Effector memory CD8-positive, alpha-beta T cell (primary cell): ENCODE measurements around the gene MLLT3.
A peak's percentile ranks its signal among the peaks of the same experiment; 100 is the strongest.

Experiments used
- ATAC-seq: fragments of 150-1000 bp; cut with Tn5 transposase; replicated peaks from 2 replicates; pipeline ENCODE4 v1.10.0; 2021; ENCODE audit warnings: mild to moderate bottlenecking, moderate library complexity
- DNase-seq, 3 experiments: peaks; one replicate each; pipeline ENCODE4 v3.0.0; 2021
- H3K27ac Mint-ChIP-seq, 2 donors: one replicate each; pipeline ENCODE4 v1.8.0; 2022; ENCODE audit warnings: mild to moderate bottlenecking in 2 of 2, mixed read lengths in 2 of 2, moderate library complexity in 2 of 2
- H3K27me3 Mint-ChIP-seq, 2 donors: one replicate each; pipeline ENCODE4 v1.8.0; 2022; ENCODE audit warnings: mixed read lengths in 2 of 2
- H3K36me3 Mint-ChIP-seq: one replicate; pipeline ENCODE4 v1.8.0; 2022; ENCODE audit warnings: mild to moderate bottlenecking, moderate library complexity, mixed read lengths; ENCODE audit not compliant: insufficient read depth
- H3K4me1 Mint-ChIP-seq, 2 donors: one replicate each; pipeline ENCODE4 v1.8.0; 2022; ENCODE audit warnings: low read depth in 2 of 2, mixed read lengths in 2 of 2
- H3K4me3 Mint-ChIP-seq, 2 donors: one replicate each; pipeline ENCODE4 v1.8.0; 2022; ENCODE audit warnings: mild to moderate bottlenecking in 2 of 2, mixed read lengths in 2 of 2, moderate library complexity in 2 of 2
- H3K9me3 Mint-ChIP-seq, 2 donors: one replicate each; pipeline ENCODE4 v1.8.0; 2022; ENCODE audit warnings: mixed read lengths in 2 of 2

MLLT3 gene

DNA sequence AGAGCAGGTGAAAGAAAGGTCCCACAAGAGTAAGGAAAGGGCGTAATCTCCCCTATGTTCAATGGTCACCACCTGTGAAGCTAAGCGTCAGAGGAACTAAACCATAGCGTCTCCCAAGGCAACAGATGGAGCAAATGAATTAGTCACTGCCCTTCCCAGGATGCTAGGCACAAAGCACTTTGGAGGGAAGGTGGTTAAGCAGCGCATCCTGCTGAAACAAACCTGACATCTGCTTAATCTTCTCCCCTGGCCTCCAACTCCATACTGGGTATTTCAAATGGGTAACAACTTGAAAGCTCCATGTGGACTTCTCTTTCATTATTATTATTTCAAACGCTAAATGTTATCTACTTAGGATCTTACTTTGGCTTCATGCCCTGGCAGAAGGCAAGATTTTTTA lies 227.3 kb downstream of the MLLT3 start:
- Mint-ChIP-seq H3K9me3 (no peaks in the 10 kb centered on the region), H3K4me3 (no peak overlapping the region), H3K27ac (no peak overlapping the region), H3K4me1 (peaks cover 10 to 20% of the 10 kb centered on the region in 2 donors), H3K27me3 (no peaks in the 10 kb centered on the region), H3K36me3 (no peaks in the 10 kb centered on the region)
- DNase-seq = no peak
- no peak for ATAC-seq

DNA sequence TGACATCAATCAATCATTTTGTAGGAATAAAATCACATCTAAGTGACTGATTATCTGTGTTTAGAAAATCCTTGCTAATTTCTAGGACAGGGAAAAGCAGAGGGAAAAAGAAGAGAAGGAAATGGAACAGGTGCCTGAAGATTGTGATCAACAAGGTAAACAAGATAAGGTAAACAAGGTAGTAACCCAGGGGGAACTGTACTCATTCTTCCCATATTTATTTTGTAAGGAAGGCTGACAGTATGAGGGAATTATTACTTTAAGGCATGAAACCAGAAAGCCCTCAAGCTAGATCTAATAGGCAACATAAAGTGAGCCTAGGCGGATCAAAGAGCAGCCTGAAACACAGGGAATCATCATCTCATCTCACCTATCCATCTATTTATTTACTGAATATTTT lies 231.1 kb downstream of the MLLT3 start:
- no peak for DNase-seq
- Mint-ChIP-seq H3K36me3 (no peaks in the 10 kb centered on the region), H3K27ac (no peak overlapping the region), H3K4me3 (no peak overlapping the region), H3K4me1 (peaks cover 5 to 26% of the 10 kb centered on the region in 2 donors), H3K27me3 (no peaks in the 10 kb centered on the region), H3K9me3 (no peaks in the 10 kb centered on the region)
- no peak for ATAC-seq

DNA sequence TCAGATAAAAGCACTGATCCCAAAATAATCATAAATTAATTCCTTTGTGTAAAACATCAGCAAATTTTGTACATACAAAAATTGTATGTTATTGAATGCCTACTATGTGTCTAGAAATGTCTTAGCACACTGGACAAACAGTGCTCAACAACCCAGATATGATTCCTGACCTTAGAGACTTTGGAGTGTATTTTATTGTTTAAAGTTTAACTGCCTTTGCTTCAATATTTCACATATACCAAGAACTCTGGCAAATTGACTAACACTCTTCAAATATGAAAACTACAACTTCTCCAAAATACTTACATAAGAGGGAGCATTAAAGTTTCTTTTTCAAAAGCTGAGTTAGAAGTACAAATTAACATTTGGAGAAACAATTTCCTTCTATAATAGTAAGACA lies 231.9 kb downstream of the MLLT3 start:
- peaks cover 3 to 28% of the 10 kb centered on the region in 2 donors for H3K4me1 Mint-ChIP-seq
- no peaks in the 10 kb centered on the region for H3K27me3 Mint-ChIP-seq
- H3K27ac Mint-ChIP-seq = peak overlapping the region in 1 of 2 donors; percentile 46
- DNase-seq = no peak
- no peak overlapping the region for H3K4me3 Mint-ChIP-seq
- H3K9me3 Mint-ChIP-seq = no peaks in the 10 kb centered on the region
- H3K36me3 Mint-ChIP-seq = no peaks in the 10 kb centered on the region
- no peak for ATAC-seq

DNA sequence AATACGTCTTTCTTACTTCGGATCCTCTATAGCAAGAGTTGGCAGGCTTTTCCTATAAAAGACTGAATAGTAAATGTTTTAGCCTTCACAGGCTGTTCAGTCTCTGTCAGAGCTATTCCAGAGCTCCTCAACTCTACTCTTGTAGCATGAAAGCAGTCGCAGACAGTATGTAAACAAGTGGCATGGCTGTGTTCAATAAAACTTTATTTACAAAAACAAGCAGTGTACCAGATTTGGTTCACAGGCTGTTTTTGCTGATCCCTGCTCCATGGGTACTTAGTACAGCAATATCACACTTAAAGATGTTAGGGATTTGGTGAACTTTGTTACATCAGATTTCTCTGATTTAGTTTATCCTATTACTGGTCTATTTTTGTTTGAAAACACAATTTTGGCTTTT lies 235.2 kb downstream of the MLLT3 start:
- Mint-ChIP-seq H3K4me1 (peaks cover 0 to 23% of the 10 kb centered on the region in 2 donors), H3K36me3 (no peaks in the 10 kb centered on the region), H3K27ac (no peak overlapping the region), H3K9me3 (no peaks in the 10 kb centered on the region), H3K4me3 (no peak overlapping the region), H3K27me3 (no peaks in the 10 kb centered on the region)
- no peak for ATAC-seq
- no peak for DNase-seq

DNA sequence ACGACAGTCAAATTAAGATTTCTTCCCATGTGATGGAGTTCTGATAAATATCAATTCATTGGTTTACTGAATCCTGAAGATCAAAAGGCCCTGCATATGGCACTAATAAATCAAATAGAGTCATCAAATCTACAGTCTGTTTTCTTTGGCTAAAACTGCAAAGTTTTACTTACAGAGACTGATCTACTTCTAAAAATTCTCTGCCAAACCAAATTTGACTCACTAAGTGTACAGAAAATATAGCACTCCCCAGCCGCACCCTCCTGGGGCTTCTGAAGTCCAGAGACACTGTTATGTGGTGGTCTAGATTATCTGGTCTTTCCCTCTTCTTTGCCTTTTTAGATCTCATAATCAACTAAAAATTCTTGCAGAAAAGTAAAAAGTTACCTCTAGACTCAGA lies 237.7 kb downstream of the MLLT3 start:
- H3K4me1 Mint-ChIP-seq = peaks cover 0 to 27% of the 10 kb centered on the region in 2 donors
- ATAC-seq = no peak

DNA sequence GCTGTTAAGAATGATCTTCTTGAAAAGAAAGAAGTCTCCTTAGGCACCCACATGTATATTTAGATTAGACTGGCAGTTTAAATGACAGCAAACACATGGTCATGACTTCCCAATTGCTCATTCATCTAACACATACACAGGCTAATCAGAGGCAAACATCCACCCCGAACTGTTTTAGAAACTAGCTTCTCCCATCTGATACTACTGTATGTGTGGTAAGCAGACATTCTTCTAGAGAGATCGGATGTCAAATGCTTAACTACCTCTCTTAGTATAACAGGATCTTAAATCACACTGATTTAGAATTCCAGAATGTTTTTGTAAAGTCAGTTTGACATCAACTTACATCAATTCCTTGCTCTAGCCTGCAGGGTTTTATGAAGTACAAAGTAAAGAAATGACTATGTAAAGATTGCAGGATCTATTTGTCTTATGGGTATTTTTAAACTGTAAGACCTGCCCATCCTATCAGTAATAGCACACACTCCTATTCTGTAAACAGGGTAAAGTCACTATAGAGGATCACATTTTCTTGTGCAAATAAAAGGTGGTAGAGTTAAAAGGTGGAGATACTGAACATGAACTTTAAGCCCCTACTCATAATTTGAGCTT lies 239.7 kb downstream of the MLLT3 start:
- Mint-ChIP-seq H3K27ac (no peak overlapping the region), H3K4me3 (no peak overlapping the region), H3K36me3 (no peaks in the 10 kb centered on the region)

More for the DNA sequence above, 237.7 kb downstream of the MLLT3 start:
- H3K9me3 Mint-ChIP-seq = no peaks in the 10 kb centered on the region
- H3K4me3 Mint-ChIP-seq = no peak overlapping the region
- no peak for DNase-seq
- peak overlapping the region in 1 of 2 donors; percentile 17 for H3K27ac Mint-ChIP-seq
- no peaks in the 10 kb centered on the region for H3K36me3 Mint-ChIP-seq
- no peaks in the 10 kb centered on the region for H3K27me3 Mint-ChIP-seq

DNA sequence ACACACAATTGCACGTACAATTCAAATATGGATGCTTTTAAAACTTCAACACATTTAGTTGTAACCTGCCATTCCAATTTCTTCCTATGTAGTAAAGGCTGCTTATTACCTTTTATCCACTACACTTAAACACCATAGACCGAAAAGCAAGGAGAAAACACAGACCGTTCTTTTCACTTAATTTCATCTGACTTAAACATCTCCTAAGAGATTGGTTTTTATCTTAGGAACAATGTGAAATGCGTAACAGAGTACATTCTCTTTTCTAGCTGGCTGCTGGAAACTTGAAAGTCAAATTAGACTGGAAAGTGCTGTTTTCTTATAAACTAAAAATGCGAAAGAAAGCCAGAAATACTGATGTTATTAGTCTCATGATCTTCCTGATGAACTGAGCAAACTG lies 241.8 kb downstream of the MLLT3 start:
- H3K36me3 Mint-ChIP-seq = no peaks in the 10 kb centered on the region
- H3K4me3 Mint-ChIP-seq = no peak overlapping the region
- H3K9me3 Mint-ChIP-seq = no peaks in the 10 kb centered on the region
- DNase-seq = no peak
- ATAC-seq = no peak
- no peaks in the 10 kb centered on the region for H3K27me3 Mint-ChIP-seq
- H3K4me1 Mint-ChIP-seq = peaks cover 0 to 16% of the 10 kb centered on the region in 2 donors
- no peak overlapping the region for H3K27ac Mint-ChIP-seq

More for the DNA sequence above, 239.7 kb downstream of the MLLT3 start:
- DNase-seq (no peak), ATAC-seq (no peak)
- no peaks in the 10 kb centered on the region for H3K9me3 Mint-ChIP-seq
- H3K27me3 Mint-ChIP-seq = no peaks in the 10 kb centered on the region
- H3K4me1 Mint-ChIP-seq = peaks cover 0 to 22% of the 10 kb centered on the region in 2 donors

DNA sequence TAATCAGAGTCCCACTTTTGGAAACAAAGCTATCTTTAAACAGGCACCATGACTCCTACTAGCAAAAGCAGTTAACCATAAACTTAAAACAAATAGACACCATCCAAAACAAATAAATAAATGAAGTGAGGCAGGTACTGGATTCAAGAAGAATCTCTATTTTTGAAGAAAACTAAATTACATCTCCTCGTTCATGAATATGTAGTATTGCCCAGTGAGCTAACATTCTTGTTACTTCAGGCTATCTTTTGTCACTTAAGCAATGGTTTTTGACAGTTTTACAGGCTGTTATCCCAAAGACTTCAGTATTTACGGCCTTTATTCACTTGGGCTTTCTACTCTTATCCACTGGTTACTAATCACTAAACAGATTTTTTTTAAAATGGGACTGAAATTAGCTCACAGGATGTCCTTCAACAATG lies 242.5 kb downstream of the MLLT3 start:
- Mint-ChIP-seq H3K4me1 (peaks cover 0 to 16% of the 10 kb centered on the region in 2 donors), H3K4me3 (no peak overlapping the region), H3K36me3 (no peaks in the 10 kb centered on the region), H3K27ac (no peak overlapping the region), H3K9me3 (no peaks in the 10 kb centered on the region), H3K27me3 (no peaks in the 10 kb centered on the region)
- DNase-seq (no peak), ATAC-seq (no peak)

DNA sequence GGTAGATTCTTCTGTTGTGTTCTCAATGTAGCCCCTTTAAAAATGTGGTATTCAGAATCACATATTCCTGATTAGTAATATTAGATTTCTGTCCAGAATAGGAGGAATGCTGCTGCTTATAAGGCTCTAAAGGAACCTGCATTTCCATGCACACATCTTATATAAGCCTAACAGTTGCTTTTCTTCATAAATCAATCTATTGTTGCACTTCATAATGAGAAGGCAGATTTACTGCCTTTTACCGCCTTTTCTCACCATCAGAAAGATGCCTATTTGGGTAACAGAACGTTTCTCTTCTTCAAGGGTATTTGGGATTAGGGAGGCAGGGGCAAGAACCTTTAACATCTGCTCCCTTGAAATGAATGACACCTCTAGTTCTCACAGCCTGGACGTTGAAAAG lies 243.4 kb downstream of the MLLT3 start:
- DNase-seq (no peak), ATAC-seq (no peak)
- no peaks in the 10 kb centered on the region for H3K9me3 Mint-ChIP-seq
- no peaks in the 10 kb centered on the region for H3K27me3 Mint-ChIP-seq
- H3K27ac Mint-ChIP-seq = peak overlapping the region in 1 of 2 donors; percentile 22
- no peaks in the 10 kb centered on the region for H3K36me3 Mint-ChIP-seq
- no peak overlapping the region for H3K4me3 Mint-ChIP-seq
- H3K4me1 Mint-ChIP-seq = peaks cover 0 to 16% of the 10 kb centered on the region in 2 donors

DNA sequence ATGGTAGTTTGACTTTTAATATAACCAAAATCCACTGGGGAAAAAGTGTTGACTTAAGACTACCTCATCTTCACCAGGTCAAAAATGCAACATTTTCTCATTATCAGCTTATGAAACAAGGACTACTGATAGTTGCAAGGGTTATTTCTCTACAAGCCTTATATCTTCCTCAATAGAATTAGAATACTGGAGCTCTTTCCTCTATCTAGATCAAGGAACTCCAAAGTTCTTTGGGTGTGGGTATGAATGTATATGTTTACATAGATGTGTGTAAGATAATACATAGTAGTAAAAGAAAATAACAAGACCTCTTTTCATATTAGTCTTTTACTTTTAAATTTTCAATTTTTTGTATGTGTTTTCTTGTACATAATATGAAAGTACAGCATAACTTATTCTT lies 244.5 kb downstream of the MLLT3 start:
- Mint-ChIP-seq H3K27ac (no peak overlapping the region), H3K27me3 (no peaks in the 10 kb centered on the region), H3K9me3 (no peaks in the 10 kb centered on the region), H3K4me1 (peaks cover 0 to 15% of the 10 kb centered on the region in 2 donors), H3K36me3 (no peaks in the 10 kb centered on the region), H3K4me3 (no peak overlapping the region)
- ATAC-seq (no peak), DNase-seq (no peak)

DNA sequence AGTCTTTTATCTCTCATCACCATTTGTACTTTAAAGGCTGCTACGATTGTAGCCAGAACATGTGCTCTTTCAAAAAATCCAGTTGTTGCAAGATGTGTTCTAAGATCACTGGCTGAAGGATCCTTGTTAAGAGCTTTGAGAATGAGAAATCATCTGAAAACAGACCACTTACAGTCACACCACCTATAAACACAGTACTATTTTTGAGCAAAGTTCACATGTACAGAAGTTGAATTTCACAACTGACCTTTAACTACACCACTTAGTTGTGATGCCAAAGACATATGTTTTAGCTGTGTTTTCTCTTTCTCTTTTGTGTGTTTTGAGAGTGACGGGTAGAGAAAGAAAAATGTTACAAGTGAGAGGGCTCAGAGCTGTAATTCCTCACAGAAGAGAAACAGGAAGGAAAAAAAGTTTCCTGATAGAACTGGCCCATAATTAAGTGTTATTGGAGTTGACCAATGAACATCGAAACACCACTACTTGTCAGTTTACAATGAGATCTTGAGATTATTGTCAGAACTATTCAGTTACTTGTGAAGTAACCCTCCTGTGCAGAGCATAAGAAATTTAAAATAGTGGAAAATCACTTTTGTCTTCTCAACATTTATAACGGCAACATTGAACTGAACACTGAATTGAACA lies 245.4 kb downstream of the MLLT3 start:
- no peaks in the 10 kb centered on the region for H3K27me3 Mint-ChIP-seq
- H3K4me1 Mint-ChIP-seq = peaks cover under 1 to 12% of the 10 kb centered on the region in 2 donors
- H3K4me3 Mint-ChIP-seq = no peak overlapping the region
- no peaks in the 10 kb centered on the region for H3K36me3 Mint-ChIP-seq
- H3K9me3 Mint-ChIP-seq = no peaks in the 10 kb centered on the region
- ATAC-seq (no peak), DNase-seq (no peak)
- H3K27ac Mint-ChIP-seq = no peak overlapping the region

DNA sequence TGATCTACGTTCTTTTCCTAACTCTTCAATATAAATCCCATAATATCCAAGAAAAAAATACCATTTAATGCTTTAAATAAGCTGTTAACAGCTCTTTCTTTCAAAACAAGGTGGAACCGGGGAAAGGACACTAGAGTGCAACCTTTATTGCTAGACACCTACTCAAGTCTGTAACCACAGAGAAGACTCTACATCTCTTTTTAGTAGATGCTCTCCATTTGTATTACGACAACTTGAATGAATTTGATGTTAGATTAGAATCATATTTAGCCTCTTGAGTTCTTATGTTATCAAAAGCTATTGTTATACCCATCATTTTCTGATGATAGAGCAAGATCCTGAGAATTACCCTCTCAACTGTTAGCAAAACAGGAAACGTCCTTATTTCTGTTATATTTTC lies 246.3 kb downstream of the MLLT3 start:
- no peak overlapping the region for H3K4me3 Mint-ChIP-seq
- no peak for ATAC-seq
- H3K9me3 Mint-ChIP-seq = no peaks in the 10 kb centered on the region
- H3K36me3 Mint-ChIP-seq = no peaks in the 10 kb centered on the region
- peaks cover 3 to 16% of the 10 kb centered on the region in 2 donors for H3K4me1 Mint-ChIP-seq
- DNase-seq = no peak
- H3K27me3 Mint-ChIP-seq = no peaks in the 10 kb centered on the region
- H3K27ac Mint-ChIP-seq = no peak overlapping the region

DNA sequence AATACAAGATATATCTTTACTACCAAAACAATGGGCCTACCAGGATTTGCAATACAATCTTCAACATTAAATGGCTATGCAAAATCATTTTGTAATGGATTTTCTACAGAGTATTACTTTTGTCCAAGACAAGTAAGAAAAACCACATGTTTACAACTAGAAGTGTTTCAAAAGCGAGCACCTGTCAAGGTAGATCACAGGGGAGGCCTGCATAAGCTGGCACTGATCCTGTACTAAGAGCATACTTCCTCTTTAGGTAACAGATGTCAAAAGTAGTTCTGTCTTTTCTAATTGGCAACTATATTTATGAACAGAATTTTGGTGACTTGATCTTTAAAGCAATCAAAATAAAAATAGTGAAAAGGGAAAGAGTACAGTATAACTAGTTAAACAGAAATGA lies 249.0 kb downstream of the MLLT3 start:
- Mint-ChIP-seq H3K9me3 (no peaks in the 10 kb centered on the region), H3K4me3 (no peak overlapping the region), H3K4me1 (peaks cover 6 to 28% of the 10 kb centered on the region in 2 donors), H3K27me3 (no peaks in the 10 kb centered on the region), H3K27ac (no peak overlapping the region), H3K36me3 (no peaks in the 10 kb centered on the region)
- no peak for ATAC-seq
- DNase-seq = no peak

DNA sequence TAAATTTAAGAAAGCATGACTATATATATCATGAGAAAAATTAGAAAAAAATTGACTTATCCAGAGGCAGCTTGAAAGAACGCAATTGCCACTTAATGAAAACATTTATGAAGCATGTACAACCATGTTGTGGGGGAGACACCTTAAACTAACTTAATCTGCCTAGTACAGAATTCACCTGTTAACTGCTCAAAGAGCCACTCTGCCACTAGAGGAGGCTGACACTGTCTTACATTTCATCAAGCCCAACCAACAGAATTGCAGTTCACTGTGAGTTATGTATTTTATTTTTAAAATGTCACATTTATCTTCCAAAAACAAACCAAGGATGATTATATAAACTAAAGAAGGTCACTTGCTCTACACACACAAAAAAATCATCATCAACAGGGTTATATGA lies 252.9 kb downstream of the MLLT3 start:
- H3K4me3 Mint-ChIP-seq = no peak overlapping the region
- no peak overlapping the region for H3K27ac Mint-ChIP-seq
- ATAC-seq = no peak
- peaks cover 2% of the 10 kb centered on the region for H3K36me3 Mint-ChIP-seq
- peaks cover 0 to 2% of the 10 kb centered on the region in 2 donors for H3K9me3 Mint-ChIP-seq
- DNase-seq = no peak
- H3K4me1 Mint-ChIP-seq = peaks cover 13 to 30% of the 10 kb centered on the region in 2 donors
- H3K27me3 Mint-ChIP-seq = no peaks in the 10 kb centered on the region
